HCT116 (cell line): ENCODE measurements around the gene SEC61A2. TPM values are rescaled to one million over a fixed set of nuclear protein-coding genes. Genes with fewer than 3 reads are reported as not detected.

Source experiments
- microRNA counts: library from miRNA; unstranded; fragments of <30 nt; microRNA quantifications from one replicate; lab custom pipeline; 2015
- microRNA-seq: library from miRNA; unstranded; fragments of <30 nt; microRNA quantifications from one replicate; pipeline ENCODE4, GENCODE V29; 2016; ENCODE audit warnings: borderline number of aligned reads
- total RNA-seq: library from RNA; stranded (reverse); gene quantifications from one replicate; pipeline ENCODE4 v1.2.1, GENCODE V29; 2021; ENCODE audit not compliant: unreplicated experiment

Gene SEC61A2
- total RNA-seq, 1 experiment from 2014 or later = 10.0 TPM

MicroRNAs within 50 kb of the gene (microRNA counts, 767-probe panel; counts per million panel counts)
- not detected for microRNA hsa-miR-548ak (lab: Ali Mortazavi, UCI)

Small RNA genes lying within 50 kb of the gene (microRNA-seq; reads per million reads assigned to microRNA genes)
- not detected for gene MIR548AK

Other genes starting within 250 kb of the SEC61A2 start
- 27.3 TPM for gene UPF2, start 86.9 kb upstream of the SEC61A2 start, total RNA-seq
- 20.6 TPM for gene DHTKD1, start 60.7 kb upstream of the SEC61A2 start, total RNA-seq
- 101 TPM for gene NUDT5, start 66.2 kb downstream of the SEC61A2 start, total RNA-seq
- 132 TPM for gene CDC123, start 66.5 kb downstream of the SEC61A2 start, total RNA-seq
- 9.6 TPM for gene CAMK1D, start 219.9 kb downstream of the SEC61A2 start, total RNA-seq